CD4-positive, alpha-beta memory T cell (primary cell): ENCODE data around the gene WASF3. TPM values are rescaled to one million over a fixed set of nuclear protein-coding genes. Genes with fewer than 3 reads are reported as not detected.

ENCODE experiments used
- CTCF ChIA-PET: fragments of 350-600 bp; sonication (Branson Sonifier 250); formaldehyde crosslinking; loops from one replicate; lab custom pipeline; 2021; ENCODE audit warnings: inconsistent platforms; ENCODE audit not compliant: partially characterized antibody; lab: Charles Lee
- POLR2A ChIA-PET: fragments of 350-600 bp; sonication (Branson Sonifier 250); formaldehyde crosslinking; loops from one replicate; lab custom pipeline; 2021; ENCODE audit not compliant: partially characterized antibody; lab: Charles Lee
- DNase-seq, 5 donors: peaks; one replicate each; pipeline versions ENCODE4 v3.0.0 to v3.0.0-alpha.2; 2020 to 2022; ENCODE audit warnings: mixed read lengths in 1 of 5
- H3K27ac ChIP-seq: one replicate; pipeline ENCODE4 v1.7.0; 2013; ENCODE audit warnings: low read depth, low read length
- H3K27me3 ChIP-seq: 2 replicates; pipeline ENCODE4 v1.7.0; 2013; ENCODE audit warnings: mild to moderate bottlenecking, low read length, moderate library complexity; ENCODE audit not compliant: insufficient read depth
- H3K36me3 ChIP-seq: 2 replicates; pipeline ENCODE4 v1.7.0; 2013; ENCODE audit warnings: mild to moderate bottlenecking, low read length, moderate library complexity; ENCODE audit not compliant: insufficient read depth
- H3K4me1 ChIP-seq: 2 replicates; pipeline ENCODE4 v1.7.0; 2013; ENCODE audit warnings: mild to moderate bottlenecking, low read length, moderate library complexity; ENCODE audit not compliant: insufficient read depth
- H3K4me3 ChIP-seq, 2 donors: one replicate each; pipeline ENCODE4 v1.7.0; 2013; ENCODE audit warnings: low read length in 2 of 2, mild to moderate bottlenecking in 1 of 2
- H3K9me3 ChIP-seq, 2 donors: one replicate each; pipeline ENCODE4 v1.7.0; 2013; ENCODE audit warnings: low read length in 2 of 2, control low read depth in 1 of 2; ENCODE audit not compliant: control insufficient read depth in 1 of 2
- H3K27ac Mint-ChIP-seq, 7 donors: one replicate each; pipeline ENCODE4 v1.8.0; 2020 to 2021; ENCODE audit warnings: mixed read lengths in 7 of 7, mild to moderate bottlenecking in 6 of 7, inconsistent platforms in 3 of 7, moderate library complexity in 3 of 7
- H3K27me3 Mint-ChIP-seq, 2 donors: one replicate each; pipeline ENCODE4 v1.8.0; 2020 to 2021; ENCODE audit warnings: mixed read lengths in 2 of 2
- H3K36me3 Mint-ChIP-seq, 2 donors: one replicate each; pipeline ENCODE4 v1.8.0; 2020 to 2021; ENCODE audit warnings: mixed read lengths in 2 of 2, inconsistent platforms in 1 of 2, mild to moderate bottlenecking in 1 of 2
- H3K4me1 Mint-ChIP-seq, 4 donors: one replicate each; pipeline ENCODE4 v1.8.0; 2020 to 2021; ENCODE audit warnings: mixed read lengths in 4 of 4, mild to moderate bottlenecking in 1 of 4
- H3K4me3 Mint-ChIP-seq, 8 donors: one replicate each; pipeline ENCODE4 v1.8.0; 2020 to 2021; ENCODE audit warnings: mixed read lengths in 8 of 8, mild to moderate bottlenecking in 7 of 8, moderate library complexity in 6 of 8, inconsistent platforms in 3 of 8
- H3K9me3 Mint-ChIP-seq, 8 donors: one replicate each; pipeline ENCODE4 v1.8.0; 2020 to 2021; ENCODE audit warnings: mixed read lengths in 8 of 8, mild to moderate bottlenecking in 5 of 8, inconsistent platforms in 3 of 8, moderate library complexity in 1 of 8
- intact Hi-C: fragments of 100-400 bp; cut with micrococcal nuclease; formaldehyde crosslinking; loops from one replicate; pipeline ENCODE4 v1.15.1; 2023
- polyA plus RNA-seq, 2 donors: library from polyadenylated mRNA; unstranded; fragments of 300-500 nt; fragmentation: Illumina TruSeq; gene quantifications; one replicate each; pipeline ENCODE4 v1.2.3, GENCODE V29; 2021
- total RNA-seq, 2 experiments: library from RNA; stranded (reverse); gene quantifications; one replicate each; pipeline ENCODE4 v1.2.3, GENCODE V29; 2021

Gene WASF3
- total and polyA plus RNA-seq, 4 experiments from 2014 or later, result not detected

DNA sequence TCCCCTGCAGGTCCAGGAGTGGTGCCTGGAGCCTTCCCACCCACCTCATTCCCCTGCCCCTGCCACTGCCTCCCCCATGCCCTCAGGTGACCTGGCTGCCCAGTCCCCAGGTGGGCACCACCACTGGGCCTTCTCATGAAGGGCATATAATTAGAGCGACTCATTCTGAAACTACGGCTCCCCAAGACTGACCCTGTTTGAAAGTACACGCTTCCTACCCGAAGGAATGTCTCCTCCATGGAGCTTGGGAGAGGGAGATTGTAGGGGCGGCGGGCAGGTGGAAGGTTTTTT is 150.5 kb downstream of the WASF3 start:
- ChIA-PET CTCF (interaction anchor here (0.8 to 4.9 kb wide), 6 partner anchors 9 to 523 kb away, joined by 3 to 32 read pairs (median 14); no protein-coding TSS in a partner anchor), POLR2A (no interaction called here)
- Histone ChIP-seq H3K4me1 (no peaks in the 10 kb centered on the region), H3K4me3 (no peak overlapping the region), H3K27me3 (no peaks in the 10 kb centered on the region), H3K9me3 (no peaks in the 10 kb centered on the region), H3K27ac (no peak overlapping the region), H3K36me3 (no peaks in the 10 kb centered on the region)
- H3K27ac Mint-ChIP-seq, result no peak overlapping the region
- peaks cover 0 to 6% (median 0%) of the 10 kb centered on the region in 8 donors for H3K9me3 Mint-ChIP-seq
- H3K4me3 Mint-ChIP-seq, result no peak overlapping the region
- H3K4me1 Mint-ChIP-seq, result peaks cover 0 to 4% (median 0%) of the 10 kb centered on the region in 4 donors
- H3K36me3 Mint-ChIP-seq, result no peaks in the 10 kb centered on the region
- peaks cover 2% of the 10 kb centered on the region in 2 donors for H3K27me3 Mint-ChIP-seq
- no peak for DNase-seq
- intact Hi-C loops, result loop anchor here (1.0 kb wide), 1 partner anchor 165 kb away; no protein-coding TSS in a partner anchor

GRCh38 chr13:26709461-26709860 is 152.0 kb downstream of the WASF3 start:
- Mint-ChIP-seq H3K9me3 (peaks cover 0 to 6% (median 0%) of the 10 kb centered on the region in 8 donors), H3K4me1 (peaks cover 0 to 4% (median 0%) of the 10 kb centered on the region in 4 donors), H3K27ac (no peak overlapping the region), H3K27me3 (peaks cover 2% of the 10 kb centered on the region in 2 donors), H3K36me3 (no peaks in the 10 kb centered on the region), H3K4me3 (no peak overlapping the region)
- Histone ChIP-seq H3K36me3 (no peaks in the 10 kb centered on the region), H3K27me3 (no peaks in the 10 kb centered on the region), H3K9me3 (no peaks in the 10 kb centered on the region), H3K4me3 (no peak overlapping the region), H3K27ac (no peak overlapping the region), H3K4me1 (no peaks in the 10 kb centered on the region)
- CTCF ChIA-PET, result interaction anchor here (2.8 to 4.9 kb wide), 2 partner anchors 164 to 221 kb away, joined by 8 to 32 read pairs; no protein-coding TSS in a partner anchor
- POLR2A ChIA-PET, result no interaction called here
- intact Hi-C loops, result no loop called here
- DNase-seq, result no peak

- intact Hi-C loops, result no loop called here
- Mint-ChIP-seq H3K9me3 (peaks cover 0 to 6% (median 0%) of the 10 kb centered on the region in 8 donors), H3K27ac (peak overlapping the region in 1 of 7 donors; percentile 48), H3K27me3 (peaks cover 2% of the 10 kb centered on the region in 2 donors), H3K4me1 (peaks cover 0 to 4% (median 0%) of the 10 kb centered on the region in 4 donors), H3K36me3 (no peaks in the 10 kb centered on the region), H3K4me3 (no peak overlapping the region)
- no peak overlapping the region for H3K4me3 ChIP-seq
- DNase-seq, result no peak
- no peaks in the 10 kb centered on the region for H3K9me3 ChIP-seq
- H3K4me1 ChIP-seq, result no peaks in the 10 kb centered on the region
- no peaks in the 10 kb centered on the region for H3K36me3 ChIP-seq
- H3K27ac ChIP-seq, result no peak overlapping the region
- ChIA-PET CTCF (interaction anchor here (2.8 to 4.2 kb wide), 2 partner anchors 12 to 163 kb away, joined by 8 to 26 read pairs; no protein-coding TSS in a partner anchor), POLR2A (no interaction called here)
- no peaks in the 10 kb centered on the region for H3K27me3 ChIP-seq
These were observed 152.7 kb downstream of the WASF3 start for GRCh38 chr13:26710166-26710565.

DNA sequence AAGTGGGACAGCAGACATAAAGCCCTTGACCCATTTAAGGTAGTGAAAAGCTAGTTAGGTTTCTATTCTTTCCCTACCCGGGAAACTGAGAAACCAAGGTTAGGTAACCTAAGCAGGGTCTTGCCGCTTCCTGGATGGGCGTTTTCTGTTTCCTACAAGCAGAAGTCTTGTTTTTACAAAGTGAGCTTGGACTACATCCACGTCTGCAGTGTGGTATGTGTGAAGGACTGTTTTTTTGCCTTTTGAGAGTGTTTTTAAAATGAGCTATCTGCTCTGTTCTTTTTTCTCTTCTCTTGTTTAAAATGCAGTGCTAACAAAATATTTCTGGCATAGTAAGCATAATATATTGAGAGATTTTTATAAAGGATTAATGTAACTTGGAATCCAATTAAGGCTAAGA is 153.7 kb downstream of the WASF3 start:
- ChIA-PET POLR2A (no interaction called here), CTCF (interaction anchor here (1.0 to 4.2 kb wide), 4 partner anchors 9 to 220 kb away, joined by 3 to 26 read pairs (median 8); no protein-coding TSS in a partner anchor)
- Histone ChIP-seq H3K4me1 (no peaks in the 10 kb centered on the region), H3K4me3 (no peak overlapping the region), H3K36me3 (no peaks in the 10 kb centered on the region), H3K27ac (no peak overlapping the region), H3K27me3 (no peaks in the 10 kb centered on the region), H3K9me3 (no peaks in the 10 kb centered on the region)
- Mint-ChIP-seq H3K9me3 (peaks cover 0 to 6% (median 0%) of the 10 kb centered on the region in 8 donors), H3K36me3 (no peaks in the 10 kb centered on the region), H3K4me1 (peaks cover 0 to 4% (median 0%) of the 10 kb centered on the region in 4 donors), H3K27ac (no peak overlapping the region), H3K27me3 (peaks cover 0 to 2% of the 10 kb centered on the region in 2 donors), H3K4me3 (no peak overlapping the region)
- intact Hi-C loops, result no loop called here
- no peak for DNase-seq

GRCh38 chr13:26713341-26713740 is 155.9 kb downstream of the WASF3 start:
- H3K27ac ChIP-seq, result no peak overlapping the region
- H3K27ac Mint-ChIP-seq, result no peak overlapping the region
- H3K36me3 Mint-ChIP-seq, result no peaks in the 10 kb centered on the region
- POLR2A ChIA-PET, result no interaction called here
- peaks cover 0 to 6% (median 0%) of the 10 kb centered on the region in 8 donors for H3K9me3 Mint-ChIP-seq
- no peak overlapping the region for H3K4me3 Mint-ChIP-seq
- CTCF ChIA-PET, result interaction anchor here (4.2 kb wide), 1 partner anchor 16 kb away, joined by 26 read pairs; no protein-coding TSS in a partner anchor
- no peaks in the 10 kb centered on the region for H3K9me3 ChIP-seq
- H3K36me3 ChIP-seq, result no peaks in the 10 kb centered on the region
- intact Hi-C loops, result no loop called here
- DNase-seq, result no peak
- no peaks in the 10 kb centered on the region for H3K4me1 ChIP-seq
- H3K27me3 ChIP-seq, result no peaks in the 10 kb centered on the region
- peaks cover 0 to 4% (median 0%) of the 10 kb centered on the region in 4 donors for H3K4me1 Mint-ChIP-seq
- no peaks in the 10 kb centered on the region for H3K27me3 Mint-ChIP-seq
- no peak overlapping the region for H3K4me3 ChIP-seq

- Histone ChIP-seq H3K9me3 (no peaks in the 10 kb centered on the region), H3K4me3 (no peak overlapping the region), H3K27ac (no peak overlapping the region), H3K36me3 (no peaks in the 10 kb centered on the region), H3K27me3 (no peaks in the 10 kb centered on the region), H3K4me1 (peaks cover 14% of the 10 kb centered on the region)
- no peaks in the 10 kb centered on the region for H3K36me3 Mint-ChIP-seq
- no peak overlapping the region for H3K4me3 Mint-ChIP-seq
- peaks cover 11 to 25% (median 18%) of the 10 kb centered on the region in 4 donors for H3K4me1 Mint-ChIP-seq
- no peak for DNase-seq
- intact Hi-C loops, result no loop called here
- ChIA-PET POLR2A (no interaction called here), CTCF (no interaction called here)
- no peaks in the 10 kb centered on the region for H3K27me3 Mint-ChIP-seq
- peaks cover 0 to 5% (median 0%) of the 10 kb centered on the region in 8 donors for H3K9me3 Mint-ChIP-seq
- H3K27ac Mint-ChIP-seq, result no peak overlapping the region
These were observed 159.5 kb downstream of the WASF3 start for GRCh38 chr13:26716984-26717383.

DNA sequence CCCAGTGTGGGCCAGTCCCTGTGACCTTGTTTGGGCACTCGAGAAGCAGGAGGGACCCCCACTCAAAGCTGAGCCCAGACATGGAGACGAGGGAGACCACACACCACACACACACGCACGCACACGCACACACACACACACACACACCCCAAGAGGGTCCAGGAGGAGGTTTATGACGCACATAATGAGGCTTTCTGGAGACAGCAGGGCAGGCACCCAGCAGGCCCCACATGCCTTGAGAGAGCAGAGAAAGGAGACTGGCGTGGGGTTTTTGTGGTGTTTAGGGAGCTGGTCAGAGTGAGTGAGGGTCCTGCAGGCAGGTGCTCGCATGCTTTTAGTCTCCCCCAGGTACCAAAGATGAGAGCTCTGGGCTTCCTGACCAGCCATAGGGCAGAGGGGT is 160.7 kb downstream of the WASF3 start:
- H3K27ac Mint-ChIP-seq, result no peak overlapping the region

More for the DNA sequence above, 160.7 kb downstream of the WASF3 start:
- no peak for DNase-seq
- Histone ChIP-seq H3K36me3 (no peaks in the 10 kb centered on the region), H3K27ac (no peak overlapping the region), H3K27me3 (no peaks in the 10 kb centered on the region), H3K4me3 (no peak overlapping the region), H3K9me3 (no peaks in the 10 kb centered on the region), H3K4me1 (peaks cover 19% of the 10 kb centered on the region)
- H3K27me3 Mint-ChIP-seq, result no peaks in the 10 kb centered on the region
- ChIA-PET CTCF (no interaction called here), POLR2A (no interaction called here)
- no peak overlapping the region for H3K4me3 Mint-ChIP-seq
- intact Hi-C loops, result no loop called here
- peaks cover 16 to 30% (median 23%) of the 10 kb centered on the region in 4 donors for H3K4me1 Mint-ChIP-seq
- H3K36me3 Mint-ChIP-seq, result no peaks in the 10 kb centered on the region
- no peaks in the 10 kb centered on the region for H3K9me3 Mint-ChIP-seq
